Hepatocyte (in vitro differentiated cells): ENCODE data around the gene SLC35D2.

Experiments used
- CTCF ChIP-seq: fragments of 200-600 bp; sonication (generic); IDR thresholded peaks from 2 replicates; pipeline ENCODE4 v1.5.1; 2016; ENCODE audit warnings: antibody characterized with exemption, mild to moderate bottlenecking; ENCODE audit not compliant: poor library complexity
- EZH2 ChIP-seq: fragments of 200-600 bp; sonication (generic); IDR thresholded peaks from 2 replicates; pipeline ENCODE4 v1.6.1; 2016; ENCODE audit warnings: antibody characterized with exemption, mild to moderate bottlenecking, borderline replicate concordance

DNA sequence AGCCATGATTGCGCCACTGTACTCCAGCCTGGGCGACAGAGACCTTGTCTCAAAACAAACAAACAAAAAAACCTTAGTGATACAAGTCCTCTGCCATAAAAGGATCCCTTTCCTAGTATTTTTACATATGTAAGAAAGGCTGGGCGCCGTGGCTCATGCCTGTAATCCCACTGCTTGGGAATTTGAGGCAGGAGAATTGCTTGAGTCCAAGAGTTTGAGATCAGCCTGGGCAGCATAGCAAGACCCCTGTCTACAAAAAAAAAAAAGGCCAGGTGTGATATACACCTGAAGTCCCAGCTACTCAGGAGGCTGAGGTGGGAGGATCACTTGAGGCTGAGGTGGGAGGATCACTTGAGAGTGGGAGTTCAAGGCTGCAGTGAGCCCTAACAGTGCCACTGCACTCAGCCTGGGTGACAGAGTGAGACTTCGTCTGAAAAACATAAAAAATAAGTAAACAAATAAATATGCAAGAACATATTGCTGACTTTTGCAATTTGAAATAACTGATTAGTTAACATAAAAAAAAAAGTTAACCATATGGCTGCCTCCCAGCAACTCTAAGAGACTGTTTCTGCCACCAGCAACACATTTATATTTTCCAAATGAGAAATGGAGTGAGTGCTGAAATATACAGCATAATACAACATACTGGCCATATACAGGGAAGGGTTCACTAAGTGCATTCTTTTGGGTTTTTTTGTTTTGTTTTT, 27.8 kb upstream of the SLC35D2 start:
- TF ChIP-seq CTCF (no peak), EZH2 (no peak)
